Colon (tissue), 2 donors: ENCODE data around the gene G2E3.
A peak's percentile ranks its signal among the peaks of the same experiment; 100 is the strongest.

ENCODE experiments used
- FAIRE-seq: peaks from 2 replicates; lab custom pipeline; 2012; peaks lifted over from hg19 to GRCh38; lab: Jason Lieb, UNC
- donor health status: control.
- donor health status: control.

Gene G2E3

GRCh38 chr14:30655658-30656057 lies 96.7 kb downstream of the G2E3 start:
- FAIRE-seq, result no peak

- FAIRE-seq, result no peak
These were observed 97.3 kb downstream of the G2E3 start for GRCh38 chr14:30656190-30656632.

DNA sequence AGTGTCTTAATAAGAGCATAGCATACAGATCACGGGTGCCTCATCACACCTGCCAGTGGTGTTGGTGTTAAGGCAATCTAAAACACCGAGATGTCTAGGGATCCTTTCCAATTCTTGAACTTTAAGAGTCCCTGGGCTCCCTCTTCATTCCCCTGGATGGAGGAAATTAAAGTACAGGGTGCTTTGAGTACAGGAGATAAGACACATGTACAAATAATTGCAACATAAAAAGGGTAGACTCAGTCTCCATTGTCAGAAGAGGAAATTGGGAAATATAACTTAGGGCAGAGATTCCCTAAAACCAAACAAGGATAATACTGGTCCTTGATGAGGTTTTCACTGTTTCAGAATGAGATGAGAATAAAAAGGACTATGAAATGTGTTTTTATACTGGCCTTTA lies 98.1 kb downstream of the G2E3 start:
- no peak for FAIRE-seq

DNA sequence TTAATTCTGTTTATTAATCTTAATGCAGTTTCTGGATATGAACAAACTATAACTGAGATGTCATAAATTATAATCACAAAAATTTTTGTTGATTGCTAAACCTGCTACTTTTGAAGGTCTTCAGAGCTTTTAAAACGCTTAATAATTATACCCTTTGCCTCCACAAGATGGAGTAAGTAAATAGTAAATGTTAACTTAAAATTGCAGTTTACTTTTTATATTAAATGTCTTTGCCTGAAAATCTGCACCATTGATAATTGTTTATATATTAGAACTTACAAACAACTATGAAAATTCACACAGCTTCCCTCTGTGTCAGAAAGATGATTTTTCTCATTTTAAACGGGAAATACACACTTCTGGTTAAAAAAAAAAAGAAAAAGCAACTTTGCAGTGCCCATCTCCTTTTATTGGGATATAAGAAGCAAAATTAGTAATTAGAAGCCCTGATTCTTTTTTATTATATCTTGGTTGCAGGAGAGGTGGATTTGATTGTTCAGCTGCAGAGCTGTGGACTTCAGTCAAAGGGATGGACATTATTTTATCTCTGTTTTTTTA lies 98.7 kb downstream of the G2E3 start:
- FAIRE-seq, result peak; percentile 53

DNA sequence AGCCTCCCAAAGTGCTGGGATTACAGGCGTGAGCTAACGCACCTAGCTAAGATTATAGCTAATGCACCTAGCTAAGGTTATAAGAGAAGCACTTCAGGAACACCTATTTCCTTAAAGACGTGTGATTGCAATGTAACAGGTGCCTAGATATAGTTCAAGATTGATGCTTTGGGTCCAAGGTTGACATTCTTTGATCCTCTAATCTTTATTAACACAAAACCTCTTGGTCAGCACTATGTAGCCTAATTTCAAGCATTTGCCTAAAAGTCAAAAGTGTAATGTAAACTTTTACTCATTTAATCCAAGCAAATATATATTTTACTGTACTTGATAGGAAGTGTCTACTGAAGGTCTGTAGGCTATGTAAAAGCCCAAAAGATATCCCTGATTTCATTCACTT lies 99.7 kb downstream of the G2E3 start:
- FAIRE-seq, result no peak

GRCh38 chr14:30669594-30669993 lies 110.6 kb downstream of the G2E3 start:
- no peak for FAIRE-seq
